GM23338 (cell line): ENCODE data around the gene LMF2.

Experiments used
- CTCF ChIP-seq, 2 experiments: fragments of 200-600 bp in 1 of 2; sonication (generic) in 1 of 2; conservative IDR thresholded peaks; 2 replicates each; pipeline versions ENCODE4 v1.5.1 to v1.6.1; 2016 to 2017; ENCODE audit warnings: antibody characterized with exemption in 2 of 2, low read depth in 2 of 2, mild to moderate bottlenecking in 2 of 2, moderate library complexity in 1 of 2
- EZH2 ChIP-seq: fragments of 200-600 bp; sonication (generic); IDR thresholded peaks from one replicate; pipeline ENCODE4 v1.8.0; 2017; ENCODE audit warnings: antibody characterized with exemption, mild to moderate bottlenecking, low read depth; ENCODE audit not compliant: unreplicated experiment
- EZH2phosphoT487 ChIP-seq: fragments of 200-600 bp; sonication (generic); IDR thresholded peaks from one replicate; pipeline ENCODE4 v1.8.1; 2018; ENCODE audit warnings: antibody characterized with exemption; ENCODE audit not compliant: unreplicated experiment
- POLR2AphosphoS5 ChIP-seq: IDR thresholded peaks from 2 replicates; pipeline ENCODE4 v1.6.1; 2016; ENCODE audit warnings: antibody characterized with exemption, low read depth
- TF ChIP-seq, protein P1 (sequence below): IDR thresholded peaks from one replicate; pipeline ENCODE4 v1.6.1; 2018; ENCODE audit warnings: antibody characterized with exemption; ENCODE audit not compliant: unreplicated experiment

DNA sequence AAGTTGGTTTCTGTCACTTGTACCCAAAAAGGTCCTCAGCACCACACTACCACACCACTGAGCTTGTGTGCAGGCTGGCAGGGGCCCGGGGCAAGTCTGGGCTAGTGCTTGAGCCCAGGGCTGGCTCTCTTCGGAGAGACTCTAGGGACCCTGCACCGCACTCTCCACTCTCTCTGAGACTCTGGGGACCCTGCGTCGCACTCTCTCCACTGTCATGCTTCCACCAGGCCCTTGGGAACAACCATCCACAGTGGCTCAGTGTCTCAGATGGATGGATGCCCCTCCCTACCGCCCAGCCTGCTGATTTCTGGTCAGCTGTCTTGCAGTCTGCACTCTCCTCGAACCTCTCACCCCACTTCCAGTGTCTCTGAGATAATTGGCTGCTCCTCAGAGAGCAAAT lies 30.6 kb downstream of the LMF2 start:
- TF ChIP-seq, protein P1, sequence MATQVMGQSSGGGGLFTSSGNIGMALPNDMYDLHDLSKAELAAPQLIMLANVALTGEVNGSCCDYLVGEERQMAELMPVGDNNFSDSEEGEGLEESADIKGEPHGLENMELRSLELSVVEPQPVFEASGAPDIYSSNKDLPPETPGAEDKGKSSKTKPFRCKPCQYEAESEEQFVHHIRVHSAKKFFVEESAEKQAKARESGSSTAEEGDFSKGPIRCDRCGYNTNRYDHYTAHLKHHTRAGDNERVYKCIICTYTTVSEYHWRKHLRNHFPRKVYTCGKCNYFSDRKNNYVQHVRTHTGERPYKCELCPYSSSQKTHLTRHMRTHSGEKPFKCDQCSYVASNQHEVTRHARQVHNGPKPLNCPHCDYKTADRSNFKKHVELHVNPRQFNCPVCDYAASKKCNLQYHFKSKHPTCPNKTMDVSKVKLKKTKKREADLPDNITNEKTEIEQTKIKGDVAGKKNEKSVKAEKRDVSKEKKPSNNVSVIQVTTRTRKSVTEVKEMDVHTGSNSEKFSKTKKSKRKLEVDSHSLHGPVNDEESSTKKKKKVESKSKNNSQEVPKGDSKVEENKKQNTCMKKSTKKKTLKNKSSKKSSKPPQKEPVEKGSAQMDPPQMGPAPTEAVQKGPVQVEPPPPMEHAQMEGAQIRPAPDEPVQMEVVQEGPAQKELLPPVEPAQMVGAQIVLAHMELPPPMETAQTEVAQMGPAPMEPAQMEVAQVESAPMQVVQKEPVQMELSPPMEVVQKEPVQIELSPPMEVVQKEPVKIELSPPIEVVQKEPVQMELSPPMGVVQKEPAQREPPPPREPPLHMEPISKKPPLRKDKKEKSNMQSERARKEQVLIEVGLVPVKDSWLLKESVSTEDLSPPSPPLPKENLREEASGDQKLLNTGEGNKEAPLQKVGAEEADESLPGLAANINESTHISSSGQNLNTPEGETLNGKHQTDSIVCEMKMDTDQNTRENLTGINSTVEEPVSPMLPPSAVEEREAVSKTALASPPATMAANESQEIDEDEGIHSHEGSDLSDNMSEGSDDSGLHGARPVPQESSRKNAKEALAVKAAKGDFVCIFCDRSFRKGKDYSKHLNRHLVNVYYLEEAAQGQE: no peak
- no peak for TF ChIP-seq CTCF (conservative IDR thresholded peaks at IDR 0.05; ENCODE audit: low read depth in 2 of 2)
- TF ChIP-seq EZH2: no peak
- TF ChIP-seq POLR2AphosphoS5: no peak
- TF ChIP-seq EZH2phosphoT487: no peak
